ENCODE measurements around the gene TBL3. TPM values are rescaled to one million over a fixed set of nuclear protein-coding genes. Genes with fewer than 3 reads are reported as not detected.

The TBL3 gene
- total and polyA plus RNA-seq, 9 of the 15 experiments (the other 6 are each of a cell fraction or from before 2014, with no cell fraction given) = 0.97 to 117 (median 24.5) TPM

DNA sequence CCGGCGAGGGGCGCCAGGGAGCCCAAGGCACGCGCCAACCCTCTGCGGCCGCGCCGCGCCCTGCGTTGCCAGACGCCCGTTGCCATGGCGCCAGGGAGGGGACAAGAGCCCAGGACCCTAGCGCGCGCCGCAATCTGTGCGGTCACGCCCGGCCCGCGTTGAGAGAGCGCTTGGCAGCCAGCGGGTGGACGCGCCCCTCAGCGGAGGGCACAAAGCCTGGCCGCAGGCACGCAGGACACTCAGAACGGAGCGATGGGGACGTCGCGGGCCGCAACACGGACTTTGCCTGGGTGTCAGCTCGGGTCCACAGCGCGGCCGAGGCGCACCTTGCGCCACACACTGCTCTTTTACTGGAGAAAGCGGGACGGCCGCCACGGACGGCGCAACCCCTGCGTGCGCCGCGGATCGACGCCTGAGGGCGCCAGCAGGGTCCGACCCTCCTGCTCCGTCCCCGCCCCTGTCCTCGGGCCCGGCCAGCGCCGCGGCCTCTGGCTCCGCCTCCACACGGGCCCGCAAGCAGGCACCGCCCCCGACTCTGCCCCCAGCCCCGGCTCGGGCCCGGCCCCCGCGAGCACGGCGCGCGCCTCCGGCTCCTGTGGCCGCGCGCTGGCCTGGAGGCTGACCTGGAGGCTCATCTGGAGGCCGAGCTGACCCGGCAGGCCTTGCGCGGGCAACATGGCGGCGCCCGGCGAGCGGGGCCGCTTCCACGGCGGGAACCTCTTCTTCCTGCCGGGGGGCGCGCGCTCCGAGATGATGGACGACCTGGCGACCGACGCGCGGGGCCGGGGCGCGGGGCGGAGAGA, 11.9 kb downstream of the TBL3 start, which contains the start of gene GFER (continued):
- TF ChIP-seq, protein P1, sequence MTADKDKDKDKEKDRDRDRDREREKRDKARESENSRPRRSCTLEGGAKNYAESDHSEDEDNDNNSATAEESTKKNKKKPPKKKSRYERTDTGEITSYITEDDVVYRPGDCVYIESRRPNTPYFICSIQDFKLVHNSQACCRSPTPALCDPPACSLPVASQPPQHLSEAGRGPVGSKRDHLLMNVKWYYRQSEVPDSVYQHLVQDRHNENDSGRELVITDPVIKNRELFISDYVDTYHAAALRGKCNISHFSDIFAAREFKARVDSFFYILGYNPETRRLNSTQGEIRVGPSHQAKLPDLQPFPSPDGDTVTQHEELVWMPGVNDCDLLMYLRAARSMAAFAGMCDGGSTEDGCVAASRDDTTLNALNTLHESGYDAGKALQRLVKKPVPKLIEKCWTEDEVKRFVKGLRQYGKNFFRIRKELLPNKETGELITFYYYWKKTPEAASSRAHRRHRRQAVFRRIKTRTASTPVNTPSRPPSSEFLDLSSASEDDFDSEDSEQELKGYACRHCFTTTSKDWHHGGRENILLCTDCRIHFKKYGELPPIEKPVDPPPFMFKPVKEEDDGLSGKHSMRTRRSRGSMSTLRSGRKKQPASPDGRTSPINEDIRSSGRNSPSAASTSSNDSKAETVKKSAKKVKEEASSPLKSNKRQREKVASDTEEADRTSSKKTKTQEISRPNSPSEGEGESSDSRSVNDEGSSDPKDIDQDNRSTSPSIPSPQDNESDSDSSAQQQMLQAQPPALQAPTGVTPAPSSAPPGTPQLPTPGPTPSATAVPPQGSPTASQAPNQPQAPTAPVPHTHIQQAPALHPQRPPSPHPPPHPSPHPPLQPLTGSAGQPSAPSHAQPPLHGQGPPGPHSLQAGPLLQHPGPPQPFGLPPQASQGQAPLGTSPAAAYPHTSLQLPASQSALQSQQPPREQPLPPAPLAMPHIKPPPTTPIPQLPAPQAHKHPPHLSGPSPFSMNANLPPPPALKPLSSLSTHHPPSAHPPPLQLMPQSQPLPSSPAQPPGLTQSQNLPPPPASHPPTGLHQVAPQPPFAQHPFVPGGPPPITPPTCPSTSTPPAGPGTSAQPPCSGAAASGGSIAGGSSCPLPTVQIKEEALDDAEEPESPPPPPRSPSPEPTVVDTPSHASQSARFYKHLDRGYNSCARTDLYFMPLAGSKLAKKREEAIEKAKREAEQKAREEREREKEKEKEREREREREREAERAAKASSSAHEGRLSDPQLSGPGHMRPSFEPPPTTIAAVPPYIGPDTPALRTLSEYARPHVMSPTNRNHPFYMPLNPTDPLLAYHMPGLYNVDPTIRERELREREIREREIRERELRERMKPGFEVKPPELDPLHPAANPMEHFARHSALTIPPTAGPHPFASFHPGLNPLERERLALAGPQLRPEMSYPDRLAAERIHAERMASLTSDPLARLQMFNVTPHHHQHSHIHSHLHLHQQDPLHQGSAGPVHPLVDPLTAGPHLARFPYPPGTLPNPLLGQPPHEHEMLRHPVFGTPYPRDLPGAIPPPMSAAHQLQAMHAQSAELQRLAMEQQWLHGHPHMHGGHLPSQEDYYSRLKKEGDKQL (CRISPR knock-in tag; IDR thresholded peaks at IDR 0.05; ENCODE audit: borderline replicate concordance) = no peak
- TF ChIP-seq, protein P2, sequence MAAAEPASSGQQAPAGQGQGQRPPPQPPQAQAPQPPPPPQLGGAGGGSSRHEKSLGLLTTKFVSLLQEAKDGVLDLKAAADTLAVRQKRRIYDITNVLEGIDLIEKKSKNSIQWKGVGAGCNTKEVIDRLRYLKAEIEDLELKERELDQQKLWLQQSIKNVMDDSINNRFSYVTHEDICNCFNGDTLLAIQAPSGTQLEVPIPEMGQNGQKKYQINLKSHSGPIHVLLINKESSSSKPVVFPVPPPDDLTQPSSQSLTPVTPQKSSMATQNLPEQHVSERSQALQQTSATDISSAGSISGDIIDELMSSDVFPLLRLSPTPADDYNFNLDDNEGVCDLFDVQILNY (CRISPR knock-in tag; IDR thresholded peaks at IDR 0.05) = no peak; the same call in 1 of the 2 replicates
- TF ChIP-seq ZNF212 (CRISPR knock-in tag; IDR thresholded peaks at IDR 0.05) = no peak
- TF ChIP-seq NBN (IDR thresholded peaks at IDR 0.05; ENCODE audit: low read depth) = no peak
- no peak for TF ChIP-seq SMARCC2 (IDR thresholded peaks at IDR 0.05; ENCODE audit: low read depth)
- TF ChIP-seq MTA3 (IDR thresholded peaks at IDR 0.05; ENCODE audit: borderline replicate concordance) = peak; percentile 73; the same call in 1 of the 2 replicates
- peak; percentile 93 to 95 for TF ChIP-seq MAZ (CRISPR knock-in tag; conservative IDR thresholded peaks at IDR 0.05 in 1 of 2, IDR thresholded peaks at IDR 0.05 in 1 of 2)
- TF ChIP-seq MED1 (CRISPR knock-in tag; IDR thresholded peaks at IDR 0.05; ENCODE audit: borderline replicate concordance) = no peak
- TF ChIP-seq, protein P3, sequence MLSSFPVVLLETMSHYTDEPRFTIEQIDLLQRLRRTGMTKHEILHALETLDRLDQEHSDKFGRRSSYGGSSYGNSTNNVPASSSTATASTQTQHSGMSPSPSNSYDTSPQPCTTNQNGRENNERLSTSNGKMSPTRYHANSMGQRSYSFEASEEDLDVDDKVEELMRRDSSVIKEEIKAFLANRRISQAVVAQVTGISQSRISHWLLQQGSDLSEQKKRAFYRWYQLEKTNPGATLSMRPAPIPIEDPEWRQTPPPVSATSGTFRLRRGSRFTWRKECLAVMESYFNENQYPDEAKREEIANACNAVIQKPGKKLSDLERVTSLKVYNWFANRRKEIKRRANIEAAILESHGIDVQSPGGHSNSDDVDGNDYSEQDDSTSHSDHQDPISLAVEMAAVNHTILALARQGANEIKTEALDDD (IDR thresholded peaks at IDR 0.05) = no peak
- TF ChIP-seq SOX6 (IDR thresholded peaks at IDR 0.05) = peak; percentile 44; the same call in 1 of the 2 replicates
- no peak for TF ChIP-seq ARHGAP35 (IDR thresholded peaks at IDR 0.05; ENCODE audit: partially characterized antibody)
- no peak for TF ChIP-seq NCOA2 (IDR thresholded peaks at IDR 0.05; ENCODE audit: partially characterized antibody in 2 of 2)
- no peak for TF ChIP-seq ZNF23 (CRISPR knock-in tag; IDR thresholded peaks at IDR 0.05)
- TF ChIP-seq, protein P4, sequence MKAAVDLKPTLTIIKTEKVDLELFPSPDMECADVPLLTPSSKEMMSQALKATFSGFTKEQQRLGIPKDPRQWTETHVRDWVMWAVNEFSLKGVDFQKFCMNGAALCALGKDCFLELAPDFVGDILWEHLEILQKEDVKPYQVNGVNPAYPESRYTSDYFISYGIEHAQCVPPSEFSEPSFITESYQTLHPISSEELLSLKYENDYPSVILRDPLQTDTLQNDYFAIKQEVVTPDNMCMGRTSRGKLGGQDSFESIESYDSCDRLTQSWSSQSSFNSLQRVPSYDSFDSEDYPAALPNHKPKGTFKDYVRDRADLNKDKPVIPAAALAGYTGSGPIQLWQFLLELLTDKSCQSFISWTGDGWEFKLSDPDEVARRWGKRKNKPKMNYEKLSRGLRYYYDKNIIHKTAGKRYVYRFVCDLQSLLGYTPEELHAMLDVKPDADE (conservative IDR thresholded peaks at IDR 0.05; ENCODE audit: control insufficient read depth, low read depth, low read length) = peak; percentile 73
- TF ChIP-seq, protein P5, sequence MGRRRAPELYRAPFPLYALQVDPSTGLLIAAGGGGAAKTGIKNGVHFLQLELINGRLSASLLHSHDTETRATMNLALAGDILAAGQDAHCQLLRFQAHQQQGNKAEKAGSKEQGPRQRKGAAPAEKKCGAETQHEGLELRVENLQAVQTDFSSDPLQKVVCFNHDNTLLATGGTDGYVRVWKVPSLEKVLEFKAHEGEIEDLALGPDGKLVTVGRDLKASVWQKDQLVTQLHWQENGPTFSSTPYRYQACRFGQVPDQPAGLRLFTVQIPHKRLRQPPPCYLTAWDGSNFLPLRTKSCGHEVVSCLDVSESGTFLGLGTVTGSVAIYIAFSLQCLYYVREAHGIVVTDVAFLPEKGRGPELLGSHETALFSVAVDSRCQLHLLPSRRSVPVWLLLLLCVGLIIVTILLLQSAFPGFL (CRISPR knock-in tag; IDR thresholded peaks at IDR 0.05) = peak; percentile 96; the same call in 1 of the 2 replicates
- TF ChIP-seq NFYB (IDR thresholded peaks at IDR 0.05; ENCODE audit: extremely low read depth, insufficient read length) = no peak
- no peak for TF ChIP-seq MBD2 (IDR thresholded peaks at IDR 0.05; ENCODE audit: borderline replicate concordance, low read depth)
